GM19238 (cell line): ENCODE results near the gene TPR.
"Not testable (repeated sequence)": the region's sequence is repeated elsewhere in the genome, so short reads cannot be mapped to it uniquely, and the experiment has no call there.

Experiments
- DNase-seq: peaks from one replicate; pipeline ENCODE4 v3.0.0; 2011; ENCODE audit warnings: low spot score; ENCODE audit not compliant: insufficient read length

Gene TPR

GRCh38 chr1:186375152-186375928 is at the start of gene TPR, which contains the start of gene ODR4:
Gene TPR (minus strand): TSS chr1:186375253. CDS start chr1:186375028, 225 bp downstream.
Gene ODR4 (plus strand): TSS chr1:186375838. CDS start chr1:186379786, 3,948 bp downstream.
- peak; percentile 73 for DNase-seq

GRCh38 chr1:186424539-186424938 is 49.5 kb upstream of the TPR start:
- DNase-seq = no peak

GRCh38 chr1:186421446-186421845 is 46.4 kb upstream of the TPR start:
- DNase-seq = no peak

- peak; percentile 5 for DNase-seq
These were observed 45.9 kb upstream of the TPR start for GRCh38 chr1:186420923-186421322.

- DNase-seq = no peak
These were observed 45.3 kb upstream of the TPR start for GRCh38 chr1:186420311-186420710.

GRCh38 chr1:186418503-186418902 is 43.5 kb upstream of the TPR start:
- DNase-seq = no peak

GRCh38 chr1:186413319-186413718 is 38.3 kb upstream of the TPR start:
- no peak for DNase-seq

GRCh38 chr1:186409091-186409490 is 34.0 kb upstream of the TPR start:
- no peak for DNase-seq

GRCh38 chr1:186404454-186405051 is 29.5 kb upstream of the TPR start:
- DNase-seq = peak; percentile 3

- DNase-seq = no peak
These were observed 28.6 kb upstream of the TPR start for GRCh38 chr1:186403632-186404031.

- DNase-seq = not testable (repeated sequence)
These were observed 26.4 kb upstream of the TPR start for GRCh38 chr1:186401446-186401845.

GRCh38 chr1:186392711-186393110 is 17.7 kb upstream of the TPR start:
- DNase-seq = not testable (repeated sequence)

GRCh38 chr1:186391841-186392240 is 16.8 kb upstream of the TPR start:
- DNase-seq = no peak

- DNase-seq = no peak
These were observed 15.9 kb upstream of the TPR start for GRCh38 chr1:186390925-186391324.

- no peak for DNase-seq
These were observed 11.8 kb upstream of the TPR start for GRCh38 chr1:186386725-186387383.

GRCh38 chr1:186375929-186376319 is 871 bp upstream of the TPR start:
- DNase-seq = no peak

- peak; percentile 10 for DNase-seq
These were observed 526 bp downstream of the TPR start for GRCh38 chr1:186374303-186375151.

GRCh38 chr1:186347837-186348691 is 27.0 kb downstream of the TPR start:
- DNase-seq = not testable (repeated sequence)

GRCh38 chr1:186340772-186341171 is 34.3 kb downstream of the TPR start:
- no peak for DNase-seq

GRCh38 chr1:186337554-186337953 is 37.5 kb downstream of the TPR start:
- DNase-seq = no peak
